HuH-7.5 (cell line): ENCODE data around the gene CD86.
"Not testable (repeated sequence)": the region's sequence is repeated elsewhere in the genome, so short reads cannot be mapped to it uniquely, and the experiment has no call there.

Source experiments
- DNase-seq: peaks from one replicate; pipeline ENCODE4 v3.0.0; 2011; ENCODE audit warnings: low spot score

The CD86 gene

GRCh38 chr3:122151480-122151879 is 96.3 kb downstream of the CD86 start:
- no peak for DNase-seq

- not testable (repeated sequence) for DNase-seq
Measured at GRCh38 chr3:122164983-122165382, 109.8 kb downstream of the CD86 start.

GRCh38 chr3:122167630-122168029 is 112.5 kb downstream of the CD86 start:
- DNase-seq, result no peak

GRCh38 chr3:122168044-122168443 is 112.9 kb downstream of the CD86 start:
- DNase-seq, result no peak

GRCh38 chr3:122169911-122170310 is 114.7 kb downstream of the CD86 start:
- no peak for DNase-seq
